AG04449 (cell line): ENCODE data around the gene DPYSL3.

Experiments used
- CTCF ChIA-PET: fragments of 350-600 bp; formaldehyde crosslinking; extraction: SDS; loops from one replicate; lab custom pipeline; 2021; ENCODE audit warnings: antibody characterized with exemption; lab: Yijun Ruan, JAX
- POLR2A ChIA-PET: fragments of 400-600, 350-600 bp; formaldehyde crosslinking; extraction: SDS; loops from one replicate; lab custom pipeline; 2020; ENCODE audit warnings: antibody characterized with exemption, inconsistent platforms; lab: Yijun Ruan, JAX
- DNase-seq: peaks from one replicate; pipeline ENCODE4 v3.0.0-alpha.2; 2010; ENCODE audit warnings: low read depth, low spot score
- H3K4me3 ChIP-seq: 2 replicates; pipeline ENCODE4 v1.5.1; 2011; ENCODE audit warnings: low read depth, mild to moderate bottlenecking, control low read depth, low read length
- TF ChIP-seq, protein P1 (sequence below): IDR thresholded peaks from one replicate; pipeline ENCODE4 v1.5.1; 2011; ENCODE audit warnings: mild to moderate bottlenecking, moderate library complexity, low read length, control low read depth, inconsistent platforms; ENCODE audit not compliant: insufficient read depth; ENCODE audit errors: missing control alignments

Gene DPYSL3

GRCh38 chr5:147408980-147409379 is 100.9 kb downstream of the DPYSL3 start:
- ChIA-PET POLR2A (no interaction called here), CTCF (no interaction called here)
- no peak overlapping the region for H3K4me3 ChIP-seq
- no peak for DNase-seq
- TF ChIP-seq, protein P1, sequence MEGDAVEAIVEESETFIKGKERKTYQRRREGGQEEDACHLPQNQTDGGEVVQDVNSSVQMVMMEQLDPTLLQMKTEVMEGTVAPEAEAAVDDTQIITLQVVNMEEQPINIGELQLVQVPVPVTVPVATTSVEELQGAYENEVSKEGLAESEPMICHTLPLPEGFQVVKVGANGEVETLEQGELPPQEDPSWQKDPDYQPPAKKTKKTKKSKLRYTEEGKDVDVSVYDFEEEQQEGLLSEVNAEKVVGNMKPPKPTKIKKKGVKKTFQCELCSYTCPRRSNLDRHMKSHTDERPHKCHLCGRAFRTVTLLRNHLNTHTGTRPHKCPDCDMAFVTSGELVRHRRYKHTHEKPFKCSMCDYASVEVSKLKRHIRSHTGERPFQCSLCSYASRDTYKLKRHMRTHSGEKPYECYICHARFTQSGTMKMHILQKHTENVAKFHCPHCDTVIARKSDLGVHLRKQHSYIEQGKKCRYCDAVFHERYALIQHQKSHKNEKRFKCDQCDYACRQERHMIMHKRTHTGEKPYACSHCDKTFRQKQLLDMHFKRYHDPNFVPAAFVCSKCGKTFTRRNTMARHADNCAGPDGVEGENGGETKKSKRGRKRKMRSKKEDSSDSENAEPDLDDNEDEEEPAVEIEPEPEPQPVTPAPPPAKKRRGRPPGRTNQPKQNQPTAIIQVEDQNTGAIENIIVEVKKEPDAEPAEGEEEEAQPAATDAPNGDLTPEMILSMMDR: no peak

GRCh38 chr5:147407094-147407681 is 102.7 kb downstream of the DPYSL3 start:
- ChIA-PET CTCF (interaction anchor here (0.8 to 2.3 kb wide), 6 partner anchors 15 to 170 kb away, joined by 3 to 13 read pairs (median 6); no protein-coding TSS in a partner anchor), POLR2A (no interaction called here)
- DNase-seq: peak; percentile 70
- TF ChIP-seq, protein P1: no peak
- no peak overlapping the region for H3K4me3 ChIP-seq

DNA sequence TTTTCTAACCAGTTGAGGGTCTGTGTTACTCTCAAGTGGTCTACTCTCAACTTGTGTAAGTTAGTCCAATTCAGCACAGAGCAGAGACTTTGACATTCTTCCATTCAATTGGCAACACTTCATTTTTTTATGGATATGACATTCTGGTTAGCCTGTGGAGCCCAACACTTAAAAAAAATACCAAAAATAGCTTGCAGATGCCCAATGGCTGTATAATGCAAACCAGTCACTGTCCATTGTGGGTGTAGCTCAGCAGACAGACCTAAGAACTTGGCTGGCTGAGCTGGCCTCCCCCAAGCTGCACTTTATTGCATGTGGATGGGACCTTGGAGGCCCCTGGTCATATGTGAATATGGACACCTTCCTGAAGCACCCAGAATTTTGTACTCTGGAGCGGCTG is 103.2 kb downstream of the DPYSL3 start:
- ChIA-PET CTCF (interaction anchor here (0.7 to 2.3 kb wide), 7 partner anchors 11 to 171 kb away, joined by 3 to 13 read pairs (median 4); no protein-coding TSS in a partner anchor), POLR2A (no interaction called here)
- DNase-seq: no peak
- no peak overlapping the region for H3K4me3 ChIP-seq
- TF ChIP-seq, protein P1: no peak

GRCh38 chr5:147404706-147405105 is 105.2 kb downstream of the DPYSL3 start:
- POLR2A ChIA-PET: interaction anchor here (0.9 to 1.5 kb wide), 5 partner anchors 26 to 149 kb away, joined by 3 to 10 read pairs (median 4); no protein-coding TSS in a partner anchor
- TF ChIP-seq, protein P1: no peak
- no peak overlapping the region for H3K4me3 ChIP-seq
- DNase-seq: no peak
- CTCF ChIA-PET: interaction anchor here (0.7 to 5.7 kb wide), 8 partner anchors 13 to 218 kb away, joined by 3 to 45 read pairs (median 6); no protein-coding TSS in a partner anchor

DNA sequence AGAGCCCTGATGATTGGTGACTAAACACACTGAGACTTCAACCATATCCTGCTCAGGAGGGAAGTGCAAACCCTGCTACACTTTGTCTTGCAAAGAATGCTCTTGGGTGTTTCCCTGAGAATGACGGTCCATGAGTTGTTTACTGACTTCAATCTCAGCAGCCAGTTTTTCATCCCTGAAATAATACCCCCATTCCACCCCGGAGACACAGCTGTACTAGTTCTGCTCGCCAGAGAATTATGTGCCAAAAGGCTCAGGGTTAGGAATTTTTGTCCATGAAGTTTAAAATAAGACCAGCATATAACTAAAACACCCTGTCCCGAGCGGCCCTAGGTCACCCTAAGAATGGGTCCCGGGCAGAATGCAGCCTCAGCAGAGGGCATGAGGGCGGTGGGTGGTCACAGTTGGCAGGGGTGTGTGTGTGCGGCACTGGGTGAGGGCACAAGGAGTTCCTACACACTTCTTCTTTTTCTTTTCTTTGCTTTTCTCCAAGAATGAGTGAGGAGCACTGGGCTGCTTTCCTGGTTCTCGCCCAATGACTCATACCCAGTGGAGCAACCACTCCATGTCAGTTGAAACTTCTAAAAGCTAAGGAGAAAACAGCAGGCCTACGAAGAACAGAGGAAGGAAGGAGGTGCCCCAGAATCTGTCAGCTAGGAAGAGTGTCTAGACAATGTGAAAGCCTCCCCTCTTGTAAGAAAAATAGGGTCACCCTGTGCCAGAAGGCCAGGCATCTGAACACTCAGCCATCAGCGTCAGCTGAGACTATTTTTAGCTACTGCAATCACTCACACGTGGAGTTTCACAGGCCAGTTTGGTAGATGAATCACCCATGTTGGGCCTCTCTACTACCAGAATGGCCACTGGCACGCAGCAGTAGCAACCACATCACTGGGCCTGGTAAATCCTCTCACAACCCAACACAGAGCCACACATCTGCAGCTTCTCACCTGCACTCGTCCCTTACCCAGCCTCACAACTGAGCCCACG is 105.9 kb downstream of the DPYSL3 start:
- peak; percentile 97 for DNase-seq
- POLR2A ChIA-PET: interaction anchor here (0.9 to 1.5 kb wide), 5 partner anchors 26 to 150 kb away, joined by 3 to 10 read pairs (median 4); no protein-coding TSS in a partner anchor
- no peak overlapping the region for H3K4me3 ChIP-seq
- TF ChIP-seq, protein P1: no peak
- CTCF ChIA-PET: interaction anchor here (0.6 to 5.7 kb wide), 13 partner anchors 9 to 218 kb away, joined by 3 to 45 read pairs (median 5); no protein-coding TSS in a partner anchor
